GM06990 (cell line): ENCODE data around the gene OLIG3.

Experiments
- DNase-seq: peaks from one replicate; pipeline ENCODE4 v3.0.0-alpha.2; 2011; ENCODE audit not compliant: insufficient read length; ENCODE audit errors: extremely low read depth
- H3K27me3 ChIP-seq: replicated peaks from 2 replicates; pipeline ENCODE4 v1.6.0; 2011; ENCODE audit warnings: low read length; ENCODE audit not compliant: control insufficient read depth, insufficient read depth
- H3K36me3 ChIP-seq: 2 replicates; pipeline ENCODE4 v1.5.1; 2011; ENCODE audit warnings: low read length; ENCODE audit not compliant: control insufficient read depth, insufficient read depth
- H3K4me3 ChIP-seq: replicated peaks from 2 replicates; pipeline ENCODE4 v1.5.1; 2011; ENCODE audit warnings: low read depth, mild to moderate bottlenecking, control low read depth, low read length
- TF ChIP-seq, protein P1 (sequence below): IDR thresholded peaks from 2 replicates; pipeline ENCODE4 v1.5.1; 2011; ENCODE audit warnings: low read length, control low read depth, mild to moderate bottlenecking, inconsistent platforms; ENCODE audit not compliant: insufficient read depth, poor library complexity, severe bottlenecking

The OLIG3 gene

DNA sequence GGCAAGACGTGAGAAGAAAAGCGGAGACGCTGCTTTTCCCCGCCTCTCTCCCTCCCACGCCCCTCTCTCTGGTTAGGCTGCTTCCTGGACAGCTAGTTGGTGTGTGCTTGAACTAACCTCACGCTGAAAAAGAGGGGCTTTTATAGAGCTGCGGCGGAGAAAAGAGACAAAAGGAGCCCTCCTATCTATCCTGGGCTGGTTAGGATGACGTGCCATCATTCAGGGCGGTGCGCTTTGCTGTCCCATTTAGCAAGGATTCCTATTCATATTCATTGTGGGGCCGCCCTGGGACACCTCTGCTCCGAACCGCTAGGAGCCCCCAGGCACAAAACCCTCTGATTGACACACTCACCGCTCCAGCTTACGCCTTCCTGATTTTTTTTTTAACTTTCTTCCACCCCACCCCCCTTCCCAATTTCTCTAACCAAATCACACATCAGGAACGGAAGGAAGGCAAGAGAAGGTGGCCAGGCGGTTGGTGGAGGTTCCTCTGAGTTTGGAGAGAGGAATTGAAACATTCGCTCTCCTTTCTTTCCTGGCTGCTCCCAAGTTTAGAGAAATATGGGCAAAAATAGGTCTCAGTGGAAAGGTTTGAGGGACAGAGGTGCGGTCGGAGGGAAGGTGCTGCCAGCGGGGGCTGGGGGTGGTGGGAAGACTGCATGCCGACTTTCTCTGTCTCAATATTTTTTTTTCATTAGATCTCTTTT is at the start of gene OLIG3:
TSS of gene OLIG3 (minus strand) at position 114 of the 707 bp plus-strand sequence. CDS start 224 bp downstream, outside the sequence.
- no peak for DNase-seq
- peaks cover 8% of the 10 kb centered on the region for H3K27me3 ChIP-seq
- no peaks in the 10 kb centered on the region for H3K36me3 ChIP-seq
- no peak within 1 kb of the TSS for H3K4me3 ChIP-seq
- TF ChIP-seq, protein P1, sequence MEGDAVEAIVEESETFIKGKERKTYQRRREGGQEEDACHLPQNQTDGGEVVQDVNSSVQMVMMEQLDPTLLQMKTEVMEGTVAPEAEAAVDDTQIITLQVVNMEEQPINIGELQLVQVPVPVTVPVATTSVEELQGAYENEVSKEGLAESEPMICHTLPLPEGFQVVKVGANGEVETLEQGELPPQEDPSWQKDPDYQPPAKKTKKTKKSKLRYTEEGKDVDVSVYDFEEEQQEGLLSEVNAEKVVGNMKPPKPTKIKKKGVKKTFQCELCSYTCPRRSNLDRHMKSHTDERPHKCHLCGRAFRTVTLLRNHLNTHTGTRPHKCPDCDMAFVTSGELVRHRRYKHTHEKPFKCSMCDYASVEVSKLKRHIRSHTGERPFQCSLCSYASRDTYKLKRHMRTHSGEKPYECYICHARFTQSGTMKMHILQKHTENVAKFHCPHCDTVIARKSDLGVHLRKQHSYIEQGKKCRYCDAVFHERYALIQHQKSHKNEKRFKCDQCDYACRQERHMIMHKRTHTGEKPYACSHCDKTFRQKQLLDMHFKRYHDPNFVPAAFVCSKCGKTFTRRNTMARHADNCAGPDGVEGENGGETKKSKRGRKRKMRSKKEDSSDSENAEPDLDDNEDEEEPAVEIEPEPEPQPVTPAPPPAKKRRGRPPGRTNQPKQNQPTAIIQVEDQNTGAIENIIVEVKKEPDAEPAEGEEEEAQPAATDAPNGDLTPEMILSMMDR, result no peak

DNA sequence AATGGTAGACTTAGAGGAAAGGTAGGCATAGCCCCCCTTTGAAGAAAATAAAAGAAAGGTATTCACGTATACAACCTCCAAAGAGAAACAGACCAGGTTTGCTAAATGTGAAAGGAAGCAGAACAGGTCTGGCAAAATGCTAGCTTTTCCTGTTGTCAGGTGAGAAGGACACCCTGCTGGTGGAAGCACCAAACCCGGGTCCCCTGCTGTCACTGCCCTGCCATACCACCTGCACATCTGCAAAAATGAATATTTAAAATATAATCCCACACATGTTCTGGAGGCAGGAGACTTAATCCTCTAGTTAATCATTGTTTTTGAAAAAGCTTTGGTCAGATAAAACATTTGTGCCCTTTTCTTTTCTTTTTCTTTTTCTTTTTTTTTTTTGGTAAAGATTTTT is 48.9 kb upstream of the OLIG3 start:
- no peak overlapping the region for H3K4me3 ChIP-seq

DNA sequence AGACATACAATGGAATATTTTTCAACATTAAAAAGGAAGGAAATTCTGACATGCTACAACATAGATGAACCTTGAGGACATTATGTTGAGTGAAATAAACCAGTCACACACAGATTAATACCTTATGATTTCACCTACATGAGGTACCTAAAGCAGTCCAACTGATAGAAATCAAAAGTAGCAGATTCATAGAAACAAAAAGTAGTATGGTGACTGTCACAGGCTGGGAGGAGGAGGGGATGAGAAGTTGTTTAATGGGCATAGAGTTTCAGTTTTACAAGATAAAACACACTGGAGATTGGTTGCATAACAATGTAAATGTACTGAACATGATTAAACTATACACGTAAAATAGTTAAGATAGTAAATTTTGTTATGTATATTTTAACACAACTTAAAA is 48.5 kb upstream of the OLIG3 start:
- Histone ChIP-seq H3K4me3 (no peak overlapping the region), H3K36me3 (no peaks in the 10 kb centered on the region), H3K27me3 (no peaks in the 10 kb centered on the region)
- TF ChIP-seq, protein P1, result no peak
- no peak for DNase-seq

More for the DNA sequence above, 48.9 kb upstream of the OLIG3 start:
- Histone ChIP-seq H3K36me3 (no peaks in the 10 kb centered on the region), H3K27me3 (no peaks in the 10 kb centered on the region)
- TF ChIP-seq, protein P1, result no peak
- no peak for DNase-seq

DNA sequence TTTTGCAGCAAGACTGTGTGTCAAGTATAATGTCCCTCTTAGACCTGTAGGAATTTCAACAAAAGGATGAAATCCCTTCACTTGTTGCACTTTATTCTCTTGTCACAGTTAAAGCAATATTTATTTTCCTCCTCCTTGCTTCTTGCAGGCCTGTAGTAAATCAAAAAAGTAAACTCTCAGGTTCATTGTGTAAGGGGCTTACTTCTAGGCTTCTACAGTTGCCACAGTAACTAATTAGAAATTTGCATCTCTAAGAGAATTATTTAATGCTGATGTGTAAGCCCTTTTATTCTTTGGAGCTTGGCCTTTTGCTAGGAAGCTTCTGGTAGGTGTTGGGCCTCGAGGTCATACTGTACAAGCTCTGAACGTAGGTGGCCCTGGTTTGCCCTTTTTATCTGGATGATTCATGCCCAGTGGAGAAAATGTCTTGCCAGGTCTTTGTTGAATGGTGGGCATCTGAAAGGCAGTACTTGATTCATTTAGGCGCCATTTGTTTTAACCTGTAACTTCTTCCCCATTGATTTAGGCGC is 47.4 kb upstream of the OLIG3 start:
- Histone ChIP-seq H3K27me3 (no peaks in the 10 kb centered on the region), H3K4me3 (no peak overlapping the region), H3K36me3 (no peaks in the 10 kb centered on the region)
- no peak for DNase-seq
- TF ChIP-seq, protein P1, result no peak

DNA sequence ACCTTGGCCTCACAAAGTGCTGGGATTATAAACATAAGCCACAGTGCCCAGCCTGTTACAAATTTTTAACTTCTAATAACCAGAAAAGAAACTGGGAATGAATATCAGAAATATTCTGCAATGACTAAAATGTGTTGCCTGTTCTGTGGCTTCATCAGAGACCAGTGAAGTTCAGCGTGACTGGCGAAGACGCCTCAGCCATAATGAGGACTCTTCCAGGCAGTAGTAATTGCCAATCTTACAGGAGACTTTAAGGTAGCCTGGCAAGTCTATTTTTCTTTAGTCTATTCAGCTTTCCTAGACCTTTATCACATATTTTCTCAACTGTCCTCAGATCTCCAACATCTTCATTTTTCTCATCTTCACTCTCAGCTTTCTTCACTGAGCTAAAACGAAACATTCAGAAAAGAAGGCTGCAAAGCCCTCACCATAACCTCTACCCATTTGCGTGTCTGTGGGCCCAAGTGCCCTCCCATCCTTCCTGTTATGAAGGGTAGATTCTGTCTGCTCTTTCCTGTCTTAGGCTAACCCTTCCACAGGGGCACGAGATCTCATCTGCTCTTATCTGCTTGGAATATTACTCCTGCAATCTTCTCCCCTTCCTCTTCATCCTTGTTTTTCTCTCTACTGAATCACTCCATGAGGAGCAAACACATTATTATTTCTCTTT is 42.0 kb upstream of the OLIG3 start:
- TF ChIP-seq, protein P1, result no peak
- no peaks in the 10 kb centered on the region; the same call in 1 of the 2 replicates for H3K27me3 ChIP-seq
- H3K36me3 ChIP-seq, result no peaks in the 10 kb centered on the region
- no peak for DNase-seq
- H3K4me3 ChIP-seq, result no peak overlapping the region
